NCI-H510A treated with DMSO at 0.1 percent for 48 hours (cell line): ENCODE data around the gene PAPSS2.
"Not testable (repeated sequence)": the region's sequence is repeated elsewhere in the genome, so short reads cannot be mapped to it uniquely, and the experiment has no call there.

ENCODE experiments used
- DNase-seq: peaks from one replicate; lab custom pipeline; 2025; lab: John Stamatoyannopoulos, UW

The PAPSS2 gene

GRCh38 chr10:87659571-87660483, at the start of gene PAPSS2:
PAPSS2 (plus strand) TSS chr10:87659878; CDS start chr10:87659982, 104 bp downstream.
- peak; percentile 28 for DNase-seq

- not testable (repeated sequence) for DNase-seq
These were observed 48.3 kb upstream of the PAPSS2 start for GRCh38 chr10:87611341-87611740.

GRCh38 chr10:87612115-87612514, 47.6 kb upstream of the PAPSS2 start:
- DNase-seq = no peak

GRCh38 chr10:87613751-87614150, 45.9 kb upstream of the PAPSS2 start:
- no peak for DNase-seq

- no peak for DNase-seq
These were observed 43.8 kb upstream of the PAPSS2 start for GRCh38 chr10:87615856-87616255.

- DNase-seq = no peak
These were observed 42.2 kb upstream of the PAPSS2 start for GRCh38 chr10:87617503-87617902.

- no peak for DNase-seq
These were observed 40.9 kb upstream of the PAPSS2 start for GRCh38 chr10:87618566-87619423.

- DNase-seq = no peak
These were observed 40.0 kb upstream of the PAPSS2 start for GRCh38 chr10:87619705-87620104.

- DNase-seq = not testable (repeated sequence)
These were observed 38.2 kb upstream of the PAPSS2 start for GRCh38 chr10:87621440-87621839.

GRCh38 chr10:87622314-87623004, 37.2 kb upstream of the PAPSS2 start:
- no peak for DNase-seq

GRCh38 chr10:87623191-87623590, 36.5 kb upstream of the PAPSS2 start:
- DNase-seq = no peak

GRCh38 chr10:87625661-87626060, 34.0 kb upstream of the PAPSS2 start:
- no peak for DNase-seq

GRCh38 chr10:87626422-87626892, 33.2 kb upstream of the PAPSS2 start:
- no peak for DNase-seq

- DNase-seq = no peak
These were observed 29.5 kb upstream of the PAPSS2 start for GRCh38 chr10:87630171-87630570.

- DNase-seq = no peak
These were observed 27.2 kb upstream of the PAPSS2 start for GRCh38 chr10:87632454-87632853.

GRCh38 chr10:87634311-87634710, 25.4 kb upstream of the PAPSS2 start:
- no peak for DNase-seq

- no peak for DNase-seq
These were observed 24.0 kb upstream of the PAPSS2 start for GRCh38 chr10:87635498-87636312.

GRCh38 chr10:87636313-87636915, 23.3 kb upstream of the PAPSS2 start:
- no peak for DNase-seq

GRCh38 chr10:87639493-87639892, 20.2 kb upstream of the PAPSS2 start:
- no peak for DNase-seq

- DNase-seq = no peak
These were observed 19.6 kb upstream of the PAPSS2 start for GRCh38 chr10:87640043-87640442.

- DNase-seq = no peak
These were observed 17.2 kb upstream of the PAPSS2 start for GRCh38 chr10:87642486-87642885.
